H1 (cell line): Measurements from ENCODE around the gene ELAVL2. TPM values are rescaled to one million over a fixed set of nuclear protein-coding genes. Genes with fewer than 3 reads are reported as not detected.

Experiments used
- CTCF ChIA-PET: fragments of 300-600 bp; sonication (Branson Sonifier 250); formaldehyde crosslinking; loops from one replicate; lab custom pipeline; 2021; ENCODE audit not compliant: partially characterized antibody; lab: Charles Lee
- POLR2A ChIA-PET: fragments of 300-600 bp; sonication (Branson Sonifier 250); formaldehyde crosslinking; loops from one replicate; lab custom pipeline; 2021; ENCODE audit warnings: inconsistent platforms; ENCODE audit not compliant: partially characterized antibody; lab: Charles Lee
- DNase-seq, 2 experiments: peaks; one replicate each; pipeline versions ENCODE4 v3.0.0 to v3.0.0-alpha.2; 2010 to 2022; ENCODE audit warnings: low spot score in 2 of 2, low read depth in 1 of 2, mixed read lengths in 1 of 2
- FAIRE-seq: peaks from 2 replicates; lab custom pipeline; 2011; peaks lifted over from hg19 to GRCh38; lab: Jason Lieb, UNC
- H2AFZ ChIP-seq: 2 replicates; pipeline ENCODE4 v1.8.1; 2012; ENCODE audit warnings: low read length, inconsistent platforms
- H2AK5ac ChIP-seq: 2 replicates; pipeline ENCODE4 v1.6.1; 2013; ENCODE audit warnings: low read depth, low read length
- H2BK120ac ChIP-seq: replicated peaks from 2 replicates; pipeline ENCODE3; 2013; ENCODE audit warnings: low read depth, low read length, inconsistent platforms
- H2BK12ac ChIP-seq: 2 replicates; pipeline ENCODE4 v1.6.1; 2013; ENCODE audit warnings: low read depth, low read length
- H2BK15ac ChIP-seq: 2 replicates; pipeline ENCODE4 v1.6.1; 2013; ENCODE audit warnings: low read length
- H2BK20ac ChIP-seq: 2 replicates; pipeline ENCODE4 v1.6.1; 2013; ENCODE audit warnings: low read length
- H2BK5ac ChIP-seq: 2 replicates; pipeline ENCODE4 v1.6.1; 2013; ENCODE audit warnings: low read depth, low read length
- H3K14ac ChIP-seq: 2 replicates; pipeline ENCODE4 v1.6.1; 2013; ENCODE audit warnings: inconsistent platforms; ENCODE audit not compliant: insufficient read length
- H3K18ac ChIP-seq: 2 replicates; pipeline ENCODE4 v1.6.1; 2013; ENCODE audit warnings: low read length; ENCODE audit errors: extremely low read depth
- H3K23ac ChIP-seq: 2 replicates; pipeline ENCODE4 v1.6.1; 2013; ENCODE audit warnings: inconsistent platforms; ENCODE audit not compliant: insufficient read length
- H3K23me2 ChIP-seq: 2 replicates; pipeline ENCODE4 v1.6.1; 2013; ENCODE audit warnings: low read depth, low read length
- H3K27ac ChIP-seq: 2 replicates; pipeline ENCODE4 v1.6.1; 2011; ENCODE audit warnings: low read depth, low read length, inconsistent platforms
- H3K27me3 ChIP-seq, 4 experiments: replicated peaks in 1 of 4; 1 replicate in 1 of 4; 2 replicates in 3 of 4; pipeline versions ENCODE4 v1.6.1 to v1.8.1; 2011 to 2013; ENCODE audit warnings: low read length in 3 of 4, mild to moderate bottlenecking in 3 of 4, inconsistent platforms in 2 of 4, mixed read lengths in 2 of 4, moderate library complexity in 1 of 4; ENCODE audit not compliant: control insufficient read depth in 3 of 4, insufficient read depth in 3 of 4; ENCODE audit errors: extremely low read depth in 1 of 4
- H3K36me3 ChIP-seq, 4 experiments: 2 replicates each; pipeline versions ENCODE4 v1.6.1 to v1.8.1; 2011 to 2013; ENCODE audit warnings: mild to moderate bottlenecking in 4 of 4, low read length in 3 of 4, moderate library complexity in 2 of 4, control low read depth in 1 of 4, inconsistent platforms in 1 of 4; ENCODE audit not compliant: insufficient read depth in 4 of 4, control insufficient read depth in 2 of 4
- H3K4ac ChIP-seq: replicated peaks from 2 replicates; pipeline ENCODE3; 2013; ENCODE audit warnings: low read length, low read depth, mixed read lengths, inconsistent platforms; ENCODE audit not compliant: insufficient read length
- H3K4me1 ChIP-seq, 4 experiments: replicated peaks in 1 of 4; 1 replicate in 1 of 4; 2 replicates in 3 of 4; pipeline versions ENCODE4 v1.6.1 to v1.8.1; 2011 to 2013; ENCODE audit warnings: low read length in 3 of 4, inconsistent platforms in 2 of 4, mixed read lengths in 1 of 4; ENCODE audit not compliant: insufficient read depth in 4 of 4, control insufficient read depth in 3 of 4
- H3K4me2 ChIP-seq, 2 experiments: 2 replicates each; pipeline versions ENCODE4 v1.6.1 to v1.8.1; 2011 to 2013; ENCODE audit warnings: low read depth in 2 of 2, low read length in 2 of 2, control low read depth in 1 of 2, inconsistent platforms in 1 of 2, mild to moderate bottlenecking in 1 of 2; ENCODE audit not compliant: insufficient read depth in 1 of 2
- H3K4me3 ChIP-seq, 4 experiments: fragments of 200-600, 300-600 bp in 1 of 4; sonication (generic), shearing (Covaris generic), sonication (Bioruptor Twin) in 1 of 4; 2 replicates each; pipeline versions ENCODE4 v1.5.1 to v1.8.1; 2011 to 2016; ENCODE audit warnings: low read length in 4 of 4, low read depth in 3 of 4, control low read depth in 2 of 4, inconsistent platforms in 2 of 4, mild to moderate bottlenecking in 2 of 4, mixed read lengths in 1 of 4, moderate library complexity in 1 of 4; ENCODE audit not compliant: insufficient read depth in 2 of 4; ENCODE audit errors: extremely low read depth in 1 of 4
- H3K56ac ChIP-seq: replicated peaks from 2 replicates; pipeline ENCODE3; 2013; ENCODE audit warnings: low read depth, mild to moderate bottlenecking, mixed read lengths, low read length, inconsistent platforms; ENCODE audit not compliant: insufficient read length
- H3K79me1 ChIP-seq: 2 replicates; pipeline ENCODE4 v1.6.1; 2013; ENCODE audit warnings: low read depth, low read length, control low read depth
- H3K79me2 ChIP-seq, 2 experiments: 2 replicates each; pipeline versions ENCODE4 v1.6.1 to v1.8.1; 2012 to 2013; ENCODE audit warnings: low read length in 2 of 2, mild to moderate bottlenecking in 2 of 2, inconsistent platforms in 1 of 2; ENCODE audit not compliant: insufficient read depth in 2 of 2, control insufficient read depth in 1 of 2
- H3K9ac ChIP-seq, 4 experiments: replicated peaks in 1 of 4; 1 replicate in 1 of 4; 2 replicates in 3 of 4; pipeline versions ENCODE4 v1.6.1 to v1.8.1; 2011 to 2013; ENCODE audit warnings: low read depth in 3 of 4, low read length in 3 of 4, control low read depth in 2 of 4, mild to moderate bottlenecking in 2 of 4, moderate library complexity in 2 of 4, inconsistent platforms in 1 of 4; ENCODE audit errors: extremely low read depth in 1 of 4
- H3K9me3 ChIP-seq, 2 experiments: 2 replicates each; pipeline versions ENCODE4 v1.6.1 to v1.8.1; 2012 to 2013; ENCODE audit warnings: mild to moderate bottlenecking in 2 of 2, moderate library complexity in 2 of 2, control low read depth in 1 of 2, inconsistent platforms in 1 of 2, low read depth in 1 of 2, low read length in 1 of 2, mixed read lengths in 1 of 2; ENCODE audit not compliant: insufficient read depth in 2 of 2
- H4K20me1 ChIP-seq, 2 experiments: replicated peaks in 1 of 2; 2 replicates each; pipeline versions ENCODE3 to v1.8.1; 2011 to 2013; ENCODE audit warnings: inconsistent platforms in 2 of 2, low read length in 2 of 2, mild to moderate bottlenecking in 1 of 2; ENCODE audit not compliant: insufficient read depth in 2 of 2, control insufficient read depth in 1 of 2
- H4K5ac ChIP-seq: 2 replicates; pipeline ENCODE4 v1.6.1; 2013; ENCODE audit warnings: low read length, low read depth, mixed read lengths, inconsistent platforms; ENCODE audit not compliant: insufficient read length
- H4K8ac ChIP-seq: 2 replicates; pipeline ENCODE4 v1.8.0; 2013; ENCODE audit warnings: mild to moderate bottlenecking, moderate library complexity, low read length, inconsistent platforms; ENCODE audit not compliant: insufficient read depth; ENCODE audit errors: extremely low read depth
- H4K91ac ChIP-seq: replicated peaks from 2 replicates; pipeline ENCODE3; 2013; ENCODE audit warnings: low read length, mixed read lengths, inconsistent platforms; ENCODE audit not compliant: insufficient read length
- WGBS, 2 experiments: shearing (Covaris generic) in 1 of 2; methylation state at CpG; one replicate each; pipeline versions ENCODE4 v1.1.6 to v1.1.7; 2013 to 2015; ENCODE audit warnings: low lambda C conversion rate in 2 of 2, mixed read lengths in 2 of 2, inconsistent platforms in 1 of 2, low coverage in 1 of 2, missing lambda C conversion rate in 1 of 2; ENCODE audit not compliant: insufficient replicate concordance in 2 of 2, insufficient coverage in 1 of 2, insufficient read length in 1 of 2; ENCODE audit errors: extremely low coverage in 1 of 2, missing lambda C conversion rate in 1 of 2; 5-methylcytosine and 5-hydroxymethylcytosine counted together
- polyA plus RNA-seq, 7 experiments: library from polyadenylated mRNA; depleted of rRNA in 3 of 7; stranded (reverse) in 5 of 7; unstranded in 2 of 7; fragments of >200 nt in 5 of 7; fragments of 200-250 nt in 2 of 7; gene quantifications; 1 replicate in 5 of 7; 2 replicates in 1 of 7; 4 replicates in 1 of 7; pipeline versions ENCODE4 v1.2.1 to v1.2.3, GENCODE V29; 2011 to 2013; ENCODE audit warnings: missing spikeins in 2 of 7, mixed read lengths in 2 of 7
- total RNA-seq: library from RNA; stranded (reverse); fragmentation: NEBNext Ultra II Directional; extraction: Animal tissue kit (Norgen Biotek cat#: 25700); gene quantifications from 2 replicates; pipeline ENCODE4 v1.2.1, GENCODE V29; 2021

ELAVL2 gene
- total and polyA plus RNA-seq, 2 of the 8 experiments (the other 6 are each of a cell fraction or from before 2014, with no cell fraction given): 4.9 to 21.9 TPM

DNA sequence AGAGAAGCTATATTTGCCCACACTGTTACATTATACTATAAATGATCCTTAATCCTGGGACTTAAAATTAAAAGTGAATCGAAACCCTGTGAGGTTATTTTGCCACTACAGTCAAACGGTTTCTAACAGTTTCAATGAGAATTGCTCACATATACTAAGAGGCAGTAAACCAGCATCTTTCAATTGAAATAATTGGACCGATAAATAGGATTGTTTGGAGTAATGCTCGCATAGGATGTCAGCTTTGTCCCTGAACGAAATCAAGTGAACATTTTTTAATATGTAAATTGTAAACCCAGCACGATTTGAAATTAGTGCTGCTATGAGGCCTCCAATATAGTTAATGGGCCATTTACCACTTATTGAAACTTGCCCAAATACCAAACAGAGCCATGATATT, 60.5 kb downstream of the ELAVL2 start:
- Histone ChIP-seq H3K23me2 (no peaks in the 10 kb centered on the region), H4K20me1 (peaks cover 0 to 8% of the 10 kb centered on the region in 2 experiments), H2AK5ac (no peak overlapping the region), H3K9ac (no peak overlapping the region), H3K4me3 (no peak overlapping the region), H2BK5ac (no peak overlapping the region), H3K27me3 (no peaks in the 10 kb centered on the region), H2BK120ac (no peak overlapping the region), H3K79me2 (peaks cover 0 to 95% of the 10 kb centered on the region in 2 experiments; a peak in 3 of 4 replicates), H3K23ac (no peak overlapping the region), H4K91ac (no peak overlapping the region), H4K8ac (no peak overlapping the region), H3K14ac (no peak overlapping the region), H2BK12ac (no peak overlapping the region), H3K36me3 (peaks cover 0 to 4% (median 1%) of the 10 kb centered on the region in 4 experiments; a peak in 2 of 8 replicates), H3K56ac (no peak overlapping the region), H3K27ac (no peak overlapping the region), H2BK15ac (no peak overlapping the region), H3K79me1 (peaks cover 3% of the 10 kb centered on the region; the same call in 1 of the 2 replicates), H3K4ac (no peak overlapping the region), H3K9me3 (no peaks in the 10 kb centered on the region), H3K18ac (no peak overlapping the region; the same call in 1 of the 2 replicates), H4K5ac (no peak overlapping the region), H2AFZ (no peak overlapping the region), H3K4me1 (peaks cover 2 to 21% (median 10%) of the 10 kb centered on the region in 4 experiments; a peak in 6 of 7 replicates), H2BK20ac (no peak overlapping the region), H3K4me2 (no peak overlapping the region)
- 85% methylated on average over 6 of the region's 6 CpGs; no CpG with 5 or more reads in 1 of the 2 experiments for WGBS, 2 experiments
- POLR2A ChIA-PET: no interaction called here
- FAIRE-seq: no peak
- no peak for DNase-seq
- CTCF ChIA-PET: interaction anchor here (1.4 kb wide), 1 partner anchor 44 kb away, joined by 3 read pairs; no protein-coding TSS in a partner anchor
